H1 (cell line): ENCODE results near the gene KCNJ5. TPM values are rescaled to one million over a fixed set of nuclear protein-coding genes. Genes with fewer than 3 reads are reported as not detected.

Experiments used
- CTCF ChIA-PET: fragments of 300-600 bp; sonication (Branson Sonifier 250); formaldehyde crosslinking; loops from one replicate; lab custom pipeline; 2021; ENCODE audit not compliant: partially characterized antibody; lab: Charles Lee
- POLR2A ChIA-PET: fragments of 300-600 bp; sonication (Branson Sonifier 250); formaldehyde crosslinking; loops from one replicate; lab custom pipeline; 2021; ENCODE audit warnings: inconsistent platforms; ENCODE audit not compliant: partially characterized antibody; lab: Charles Lee
- DNase-seq, 2 experiments: peaks; one replicate each; pipeline versions ENCODE4 v3.0.0 to v3.0.0-alpha.2; 2010 to 2022; ENCODE audit warnings: low spot score in 2 of 2, low read depth in 1 of 2, mixed read lengths in 1 of 2
- FAIRE-seq: peaks from 2 replicates; lab custom pipeline; 2011; peaks lifted over from hg19 to GRCh38; lab: Jason Lieb, UNC
- H2AFZ ChIP-seq: 2 replicates; pipeline ENCODE4 v1.8.1; 2012; ENCODE audit warnings: low read length, inconsistent platforms
- H2AK5ac ChIP-seq: 2 replicates; pipeline ENCODE4 v1.6.1; 2013; ENCODE audit warnings: low read depth, low read length
- H2BK120ac ChIP-seq: replicated peaks from 2 replicates; pipeline ENCODE3; 2013; ENCODE audit warnings: low read depth, low read length, inconsistent platforms
- H2BK12ac ChIP-seq: 2 replicates; pipeline ENCODE4 v1.6.1; 2013; ENCODE audit warnings: low read depth, low read length
- H2BK15ac ChIP-seq: 2 replicates; pipeline ENCODE4 v1.6.1; 2013; ENCODE audit warnings: low read length
- H2BK20ac ChIP-seq: 2 replicates; pipeline ENCODE4 v1.6.1; 2013; ENCODE audit warnings: low read length
- H2BK5ac ChIP-seq: 2 replicates; pipeline ENCODE4 v1.6.1; 2013; ENCODE audit warnings: low read depth, low read length
- H3K14ac ChIP-seq: 2 replicates; pipeline ENCODE4 v1.6.1; 2013; ENCODE audit warnings: inconsistent platforms; ENCODE audit not compliant: insufficient read length
- H3K18ac ChIP-seq: 2 replicates; pipeline ENCODE4 v1.6.1; 2013; ENCODE audit warnings: low read length; ENCODE audit errors: extremely low read depth
- H3K23ac ChIP-seq: 2 replicates; pipeline ENCODE4 v1.6.1; 2013; ENCODE audit warnings: inconsistent platforms; ENCODE audit not compliant: insufficient read length
- H3K23me2 ChIP-seq: 2 replicates; pipeline ENCODE4 v1.6.1; 2013; ENCODE audit warnings: low read depth, low read length
- H3K27ac ChIP-seq: 2 replicates; pipeline ENCODE4 v1.6.1; 2011; ENCODE audit warnings: low read depth, low read length, inconsistent platforms
- H3K27me3 ChIP-seq, 4 experiments: replicated peaks in 1 of 4; 1 replicate in 1 of 4; 2 replicates in 3 of 4; pipeline versions ENCODE4 v1.6.1 to v1.8.1; 2011 to 2013; ENCODE audit warnings: low read length in 3 of 4, mild to moderate bottlenecking in 3 of 4, inconsistent platforms in 2 of 4, mixed read lengths in 2 of 4, moderate library complexity in 1 of 4; ENCODE audit not compliant: control insufficient read depth in 3 of 4, insufficient read depth in 3 of 4; ENCODE audit errors: extremely low read depth in 1 of 4
- H3K36me3 ChIP-seq, 4 experiments: 2 replicates each; pipeline versions ENCODE4 v1.6.1 to v1.8.1; 2011 to 2013; ENCODE audit warnings: mild to moderate bottlenecking in 4 of 4, low read length in 3 of 4, moderate library complexity in 2 of 4, control low read depth in 1 of 4, inconsistent platforms in 1 of 4; ENCODE audit not compliant: insufficient read depth in 4 of 4, control insufficient read depth in 2 of 4
- H3K4ac ChIP-seq: replicated peaks from 2 replicates; pipeline ENCODE3; 2013; ENCODE audit warnings: low read length, low read depth, mixed read lengths, inconsistent platforms; ENCODE audit not compliant: insufficient read length
- H3K4me1 ChIP-seq, 4 experiments: replicated peaks in 1 of 4; 1 replicate in 1 of 4; 2 replicates in 3 of 4; pipeline versions ENCODE4 v1.6.1 to v1.8.1; 2011 to 2013; ENCODE audit warnings: low read length in 3 of 4, inconsistent platforms in 2 of 4, mixed read lengths in 1 of 4; ENCODE audit not compliant: insufficient read depth in 4 of 4, control insufficient read depth in 3 of 4
- H3K4me2 ChIP-seq, 2 experiments: 2 replicates each; pipeline versions ENCODE4 v1.6.1 to v1.8.1; 2011 to 2013; ENCODE audit warnings: low read depth in 2 of 2, low read length in 2 of 2, control low read depth in 1 of 2, inconsistent platforms in 1 of 2, mild to moderate bottlenecking in 1 of 2; ENCODE audit not compliant: insufficient read depth in 1 of 2
- H3K4me3 ChIP-seq, 4 experiments: fragments of 200-600, 300-600 bp in 1 of 4; sonication (generic), shearing (Covaris generic), sonication (Bioruptor Twin) in 1 of 4; 2 replicates each; pipeline versions ENCODE4 v1.5.1 to v1.8.1; 2011 to 2016; ENCODE audit warnings: low read length in 4 of 4, low read depth in 3 of 4, control low read depth in 2 of 4, inconsistent platforms in 2 of 4, mild to moderate bottlenecking in 2 of 4, mixed read lengths in 1 of 4, moderate library complexity in 1 of 4; ENCODE audit not compliant: insufficient read depth in 2 of 4; ENCODE audit errors: extremely low read depth in 1 of 4
- H3K56ac ChIP-seq: replicated peaks from 2 replicates; pipeline ENCODE3; 2013; ENCODE audit warnings: low read depth, mild to moderate bottlenecking, mixed read lengths, low read length, inconsistent platforms; ENCODE audit not compliant: insufficient read length
- H3K79me1 ChIP-seq: 2 replicates; pipeline ENCODE4 v1.6.1; 2013; ENCODE audit warnings: low read depth, low read length, control low read depth
- H3K79me2 ChIP-seq, 2 experiments: 2 replicates each; pipeline versions ENCODE4 v1.6.1 to v1.8.1; 2012 to 2013; ENCODE audit warnings: low read length in 2 of 2, mild to moderate bottlenecking in 2 of 2, inconsistent platforms in 1 of 2; ENCODE audit not compliant: insufficient read depth in 2 of 2, control insufficient read depth in 1 of 2
- H3K9ac ChIP-seq, 4 experiments: replicated peaks in 1 of 4; 1 replicate in 1 of 4; 2 replicates in 3 of 4; pipeline versions ENCODE4 v1.6.1 to v1.8.1; 2011 to 2013; ENCODE audit warnings: low read depth in 3 of 4, low read length in 3 of 4, control low read depth in 2 of 4, mild to moderate bottlenecking in 2 of 4, moderate library complexity in 2 of 4, inconsistent platforms in 1 of 4; ENCODE audit errors: extremely low read depth in 1 of 4
- H3K9me3 ChIP-seq, 2 experiments: 2 replicates each; pipeline versions ENCODE4 v1.6.1 to v1.8.1; 2012 to 2013; ENCODE audit warnings: mild to moderate bottlenecking in 2 of 2, moderate library complexity in 2 of 2, control low read depth in 1 of 2, inconsistent platforms in 1 of 2, low read depth in 1 of 2, low read length in 1 of 2, mixed read lengths in 1 of 2; ENCODE audit not compliant: insufficient read depth in 2 of 2
- H4K20me1 ChIP-seq, 2 experiments: replicated peaks in 1 of 2; 2 replicates each; pipeline versions ENCODE3 to v1.8.1; 2011 to 2013; ENCODE audit warnings: inconsistent platforms in 2 of 2, low read length in 2 of 2, mild to moderate bottlenecking in 1 of 2; ENCODE audit not compliant: insufficient read depth in 2 of 2, control insufficient read depth in 1 of 2
- H4K5ac ChIP-seq: 2 replicates; pipeline ENCODE4 v1.6.1; 2013; ENCODE audit warnings: low read length, low read depth, mixed read lengths, inconsistent platforms; ENCODE audit not compliant: insufficient read length
- H4K8ac ChIP-seq: 2 replicates; pipeline ENCODE4 v1.8.0; 2013; ENCODE audit warnings: mild to moderate bottlenecking, moderate library complexity, low read length, inconsistent platforms; ENCODE audit not compliant: insufficient read depth; ENCODE audit errors: extremely low read depth
- H4K91ac ChIP-seq: replicated peaks from 2 replicates; pipeline ENCODE3; 2013; ENCODE audit warnings: low read length, mixed read lengths, inconsistent platforms; ENCODE audit not compliant: insufficient read length
- ASH2L ChIP-seq: fragments of 200-600, 300-600 bp; sonication (generic); IDR thresholded peaks from one replicate; pipeline ENCODE4 v1.7.1; 2017; ENCODE audit warnings: low read length
- YY1 ChIP-seq: IDR thresholded peaks from 2 replicates; pipeline ENCODE4 v1.6.1; 2011; ENCODE audit warnings: low read depth, mild to moderate bottlenecking, low read length
- WGBS, 2 experiments: shearing (Covaris generic) in 1 of 2; methylation state at CpG; one replicate each; pipeline versions ENCODE4 v1.1.6 to v1.1.7; 2013 to 2015; ENCODE audit warnings: low lambda C conversion rate in 2 of 2, mixed read lengths in 2 of 2, inconsistent platforms in 1 of 2, low coverage in 1 of 2, missing lambda C conversion rate in 1 of 2; ENCODE audit not compliant: insufficient replicate concordance in 2 of 2, insufficient coverage in 1 of 2, insufficient read length in 1 of 2; ENCODE audit errors: extremely low coverage in 1 of 2, missing lambda C conversion rate in 1 of 2; 5-methylcytosine and 5-hydroxymethylcytosine counted together
- polyA plus RNA-seq, 7 experiments: library from polyadenylated mRNA; depleted of rRNA in 3 of 7; stranded (reverse) in 5 of 7; unstranded in 2 of 7; fragments of >200 nt in 5 of 7; fragments of 200-250 nt in 2 of 7; gene quantifications; 1 replicate in 5 of 7; 2 replicates in 1 of 7; 4 replicates in 1 of 7; pipeline versions ENCODE4 v1.2.1 to v1.2.3, GENCODE V29; 2011 to 2013; ENCODE audit warnings: missing spikeins in 2 of 7, mixed read lengths in 2 of 7
- total RNA-seq: library from RNA; stranded (reverse); fragmentation: NEBNext Ultra II Directional; extraction: Animal tissue kit (Norgen Biotek cat#: 25700); gene quantifications from 2 replicates; pipeline ENCODE4 v1.2.1, GENCODE V29; 2021

The KCNJ5 gene
- total and polyA plus RNA-seq, 2 of the 8 experiments (the other 6 are each of a cell fraction or from before 2014, with no cell fraction given), result 0.05 TPM; not detected in 1

DNA sequence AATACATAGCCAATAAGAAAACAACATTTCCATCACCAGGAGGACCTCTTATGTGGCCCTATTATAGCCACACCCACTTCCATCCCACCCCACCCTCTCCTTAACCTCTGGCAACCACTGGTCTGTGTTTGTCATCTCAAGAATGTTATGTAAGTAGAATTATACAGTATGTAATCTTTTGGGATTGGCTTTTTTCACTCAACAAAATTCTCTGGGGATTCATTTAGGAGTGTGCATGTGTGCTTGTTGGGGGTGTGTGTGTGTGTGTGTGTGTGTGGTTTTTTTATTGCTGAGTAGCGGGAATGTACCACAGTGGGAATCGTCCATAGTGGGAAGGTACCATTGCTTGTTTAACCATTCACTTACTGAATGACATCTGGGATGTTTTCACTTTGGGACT is 5.2 kb downstream of the KCNJ5 start:
- no peak overlapping the region for H3K27ac ChIP-seq
- H2BK12ac ChIP-seq, result no peak overlapping the region
- H2BK120ac ChIP-seq, result no peak overlapping the region
- H2AFZ ChIP-seq, result no peak overlapping the region
- no peak overlapping the region for H4K5ac ChIP-seq
- H3K79me1 ChIP-seq, result no peaks in the 10 kb centered on the region
- H2BK15ac ChIP-seq, result no peak overlapping the region
- DNase-seq (no peak), FAIRE-seq (no peak)
- 70% methylated on average over 2 of the region's 2 CpGs; no CpG with 5 or more reads in 1 of the 2 experiments for WGBS, 2 experiments
- H3K18ac ChIP-seq, result no peak overlapping the region
- no peak overlapping the region for H2BK20ac ChIP-seq
- H2BK5ac ChIP-seq, result no peak overlapping the region
- no peaks in the 10 kb centered on the region for H3K9me3 ChIP-seq
- ChIA-PET POLR2A (no interaction called here), CTCF (no interaction called here)
- TF ChIP-seq YY1 (no peak), ASH2L (no peak)
- no peaks in the 10 kb centered on the region; the same call in 1 of the 2 replicates for H3K23me2 ChIP-seq
- H3K9ac ChIP-seq, result no peak overlapping the region
- H3K4me1 ChIP-seq, result peaks cover 4 to 9% (median 7%) of the 10 kb centered on the region in 4 experiments
- H3K23ac ChIP-seq, result no peak overlapping the region
- no peak overlapping the region for H3K4me3 ChIP-seq
- peaks cover 22 to 71% (median 63%) of the 10 kb centered on the region in 4 experiments for H3K27me3 ChIP-seq
- no peak overlapping the region for H3K4ac ChIP-seq
- H4K20me1 ChIP-seq, result peaks cover 2 to 6% of the 10 kb centered on the region in 2 experiments
- H3K4me2 ChIP-seq, result no peak overlapping the region
- no peak overlapping the region for H4K91ac ChIP-seq
- H3K79me2 ChIP-seq, result no peaks in the 10 kb centered on the region
- H3K36me3 ChIP-seq, result no peaks in the 10 kb centered on the region
- H4K8ac ChIP-seq, result no peak overlapping the region
- no peak overlapping the region for H3K56ac ChIP-seq
- H2AK5ac ChIP-seq, result no peak overlapping the region
- H3K14ac ChIP-seq, result no peak overlapping the region
